GM23248 (cell line): Measurements from ENCODE around the gene SEMA4C. TPM values are rescaled to one million over a fixed set of nuclear protein-coding genes. Genes with fewer than 3 reads are reported as not detected.
"Not testable (repeated sequence)": the region's sequence is repeated elsewhere in the genome, so short reads cannot be mapped to it uniquely, and the experiment has no call there.

Experiments
- DNase-seq: peaks from one replicate; pipeline ENCODE4 v3.0.0-alpha.2; 2015
- H2AFZ ChIP-seq: fragments of 200-600 bp; sonication (generic); 2 replicates; pipeline ENCODE4 v1.6.1; 2016; ENCODE audit warnings: antibody characterized with exemption
- H3F3A ChIP-seq: fragments of 200-600 bp; sonication (generic); 2 replicates; pipeline ENCODE4 v1.6.1; 2016; ENCODE audit warnings: mild to moderate bottlenecking, antibody characterized with exemption, mixed run types; ENCODE audit not compliant: insufficient read depth
- H3K27ac ChIP-seq: fragments of 200-600 bp; sonication (generic); 2 replicates; pipeline ENCODE4 v1.5.1; 2016; ENCODE audit warnings: mild to moderate bottlenecking
- H3K27me3 ChIP-seq: fragments of 200-600 bp; sonication (generic); replicated peaks from 2 replicates; pipeline ENCODE4 v1.6.1; 2016; ENCODE audit warnings: mild to moderate bottlenecking; ENCODE audit not compliant: insufficient read depth
- H3K36me3 ChIP-seq: fragments of 200-600 bp; sonication (generic); 2 replicates; pipeline ENCODE4 v1.6.1; 2016; ENCODE audit warnings: low read depth, mild to moderate bottlenecking
- H3K4me1 ChIP-seq: fragments of 200-600 bp; sonication (generic); 2 replicates; pipeline ENCODE4 v1.6.1; 2016; ENCODE audit warnings: mild to moderate bottlenecking; ENCODE audit not compliant: insufficient read depth
- H3K4me2 ChIP-seq: fragments of 200-600 bp; sonication (generic); one replicate; pipeline ENCODE4 v1.6.1; 2016; ENCODE audit warnings: mild to moderate bottlenecking; ENCODE audit not compliant: unreplicated experiment
- H3K4me3 ChIP-seq: fragments of 200-600 bp; sonication (generic); 2 replicates; pipeline ENCODE4 v1.5.1; 2016; ENCODE audit warnings: mild to moderate bottlenecking
- H3K79me2 ChIP-seq: fragments of 200-600 bp; sonication (generic); 2 replicates; pipeline ENCODE4 v1.6.1; 2016; ENCODE audit warnings: mild to moderate bottlenecking; ENCODE audit not compliant: insufficient read depth
- H3K9ac ChIP-seq: fragments of 200-600 bp; sonication (generic); 2 replicates; pipeline ENCODE4 v1.6.1; 2016; ENCODE audit warnings: mild to moderate bottlenecking
- H3K9me2 ChIP-seq: fragments of 200-600 bp; sonication (generic); 2 replicates; pipeline ENCODE4 v1.6.1; 2016; ENCODE audit warnings: mixed run types, mild to moderate bottlenecking, moderate library complexity; ENCODE audit not compliant: insufficient read depth
- H3K9me3 ChIP-seq: fragments of 200-600 bp; sonication (generic); one replicate; pipeline ENCODE4 v1.6.1; 2017; ENCODE audit warnings: low read depth
- H4K20me1 ChIP-seq: fragments of 200-600 bp; sonication (generic); 2 replicates; pipeline ENCODE4 v1.6.0; 2016; ENCODE audit not compliant: insufficient read depth
- EZH2 ChIP-seq: fragments of 200-600 bp; sonication (generic); IDR thresholded peaks from 2 replicates; pipeline ENCODE4 v1.6.1; 2018; ENCODE audit warnings: antibody characterized with exemption, mild to moderate bottlenecking; ENCODE audit not compliant: insufficient read depth, poor library complexity, severe bottlenecking
- EZH2phosphoT487 ChIP-seq: fragments of 200-600 bp; sonication (generic); IDR thresholded peaks from 2 replicates; pipeline ENCODE4 v1.6.1; 2018; ENCODE audit warnings: antibody characterized with exemption, moderate library complexity, mild to moderate bottlenecking, low read depth; ENCODE audit not compliant: insufficient read depth
- WGBS, 2 experiments: methylation state at CpG; one replicate each; pipeline ENCODE4 v1.1.6; 2015 to 2017; ENCODE audit warnings: low lambda C conversion rate in 2 of 2, low coverage in 1 of 2; ENCODE audit errors: missing lambda C conversion rate in 2 of 2; 5-methylcytosine and 5-hydroxymethylcytosine counted together
- in situ Hi-C: fragments of 300-500 bp; cut with MboI; formaldehyde crosslinking; loops from 2 replicates; pipeline ENCODE4 v1.15.0; 2020
- polyA plus RNA-seq: library from polyadenylated mRNA; unstranded; fragments of >200 nt; fragmentation: Nextera tagmentation; extraction: Ambion mirVana; gene quantifications from 2 replicates; pipeline ENCODE4 v1.2.1, GENCODE V29; 2016
- total RNA-seq: library from RNA; depleted of rRNA; stranded (reverse); fragments of >200 nt; shearing (Covaris generic); gene quantifications from 2 replicates; pipeline ENCODE4 v1.2.3, GENCODE V29; 2014

SEMA4C gene
- total and polyA plus RNA-seq, 2 experiments from 2014 or later = 5.5 to 21.0 TPM

DNA sequence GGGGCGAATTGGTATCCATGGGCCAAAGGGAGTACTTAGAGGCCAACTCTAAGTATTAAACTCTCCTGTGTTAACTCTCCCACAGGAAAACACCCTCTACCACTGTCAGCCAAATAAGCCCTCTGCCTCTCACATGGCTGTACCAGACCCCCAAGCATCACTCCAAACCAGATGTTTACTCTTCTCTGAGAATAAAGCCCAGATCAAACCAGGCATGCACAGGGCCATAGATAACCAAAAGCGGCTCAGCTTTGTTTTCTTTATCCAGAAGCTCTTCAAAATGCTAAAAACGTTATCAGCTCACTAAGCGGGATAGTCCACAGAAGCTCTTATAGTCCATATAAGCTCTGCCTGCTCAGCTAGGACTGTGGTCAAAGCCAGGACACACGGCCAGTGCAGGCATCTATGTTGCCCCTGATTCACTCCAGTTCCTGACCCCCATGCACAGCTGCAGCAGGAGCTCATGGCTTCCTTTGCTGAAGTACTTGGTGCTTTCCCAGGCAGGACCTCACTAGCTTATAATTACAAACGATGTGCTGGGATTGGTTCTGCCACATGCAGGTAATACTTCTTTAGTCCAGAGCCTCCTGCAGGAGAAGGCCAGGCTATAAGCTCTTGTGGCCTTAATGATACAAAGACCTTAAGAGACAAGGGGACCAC, 21.0 kb upstream of the SEMA4C start:
- Histone ChIP-seq H4K20me1 (no peaks in the 10 kb centered on the region), H3K36me3 (no peaks in the 10 kb centered on the region), H3K79me2 (no peaks in the 10 kb centered on the region), H3K4me2 (no peak overlapping the region), H3K9me3 (no peaks in the 10 kb centered on the region), H2AFZ (peak overlapping the region; percentile 35; the same call in 1 of the 2 replicates), H3K27me3 (no peaks in the 10 kb centered on the region), H3K4me3 (no peak overlapping the region), H3K9ac (no peak overlapping the region), H3F3A (no peaks in the 10 kb centered on the region), H3K9me2 (no peaks in the 10 kb centered on the region), H3K4me1 (no peaks in the 10 kb centered on the region), H3K27ac (no peak overlapping the region)
- in situ Hi-C loops = no loop called here
- no peak for TF ChIP-seq EZH2phosphoT487
- TF ChIP-seq EZH2 = no peak
- DNase-seq = no peak
- WGBS, 2 experiments = 70 to 76% methylated on average over 6 of the region's 6 CpGs

DNA sequence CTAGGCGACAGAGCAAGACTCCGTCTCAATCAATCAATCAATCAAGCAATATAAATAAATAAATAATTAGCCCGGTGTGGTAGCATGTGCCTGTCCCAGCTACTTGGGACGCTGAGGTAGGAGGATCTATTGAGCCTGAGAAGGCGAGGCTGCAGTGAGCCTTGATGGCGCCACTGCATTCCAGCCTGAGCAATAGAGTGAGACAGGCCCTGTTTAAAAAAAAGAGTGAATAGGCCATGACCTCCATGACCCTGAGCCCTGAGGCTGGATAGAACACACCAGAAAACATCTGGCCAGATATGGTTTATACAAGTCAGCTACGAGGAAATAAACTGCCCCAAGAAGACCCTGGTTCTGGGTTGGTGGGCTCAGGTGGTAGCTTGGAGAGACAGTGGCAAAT, 20.4 kb upstream of the SEMA4C start:
- in situ Hi-C loops = no loop called here
- Histone ChIP-seq H4K20me1 (no peaks in the 10 kb centered on the region), H3K9me2 (no peaks in the 10 kb centered on the region), H3K4me1 (no peaks in the 10 kb centered on the region), H3K4me3 (no peak overlapping the region), H3K27ac (no peak overlapping the region), H3F3A (no peaks in the 10 kb centered on the region), H3K27me3 (no peaks in the 10 kb centered on the region), H2AFZ (no peak overlapping the region), H3K4me2 (no peak overlapping the region), H3K9ac (no peak overlapping the region), H3K36me3 (no peaks in the 10 kb centered on the region), H3K9me3 (no peaks in the 10 kb centered on the region), H3K79me2 (no peaks in the 10 kb centered on the region)
- no peak for TF ChIP-seq EZH2phosphoT487
- no peak for TF ChIP-seq EZH2
- no peak for DNase-seq
- 92 to 93% methylated on average over 7 of the region's 7 CpGs for WGBS, 2 experiments

DNA sequence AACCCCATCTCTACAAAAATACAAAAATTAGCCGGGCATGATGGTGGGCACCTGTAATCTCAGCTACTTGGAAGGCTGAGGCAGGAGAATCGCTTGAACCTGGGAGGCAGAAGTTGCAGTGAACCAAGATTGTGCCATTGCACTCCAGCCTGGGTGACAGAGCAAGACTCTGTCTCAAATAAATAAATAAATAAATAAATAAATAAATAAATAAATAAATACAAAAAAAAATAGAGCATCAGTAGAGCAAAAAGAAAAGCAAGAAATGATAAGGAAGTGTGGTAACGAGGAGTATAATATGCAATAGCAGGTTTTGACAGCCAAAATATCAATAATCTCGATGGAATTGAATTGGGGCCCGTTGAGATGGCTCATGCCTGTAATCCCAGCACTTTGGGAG, 19.6 kb upstream of the SEMA4C start:
- H3K4me1 ChIP-seq, H3K9me3 ChIP-seq, H3F3A ChIP-seq, H3K9ac ChIP-seq, H2AFZ ChIP-seq, H3K9me2 ChIP-seq, in situ Hi-C loops, H3K4me3 ChIP-seq, H3K4me2 ChIP-seq, H4K20me1 ChIP-seq, H3K79me2 ChIP-seq, H3K36me3 ChIP-seq, H3K27me3 ChIP-seq, DNase-seq, H3K27ac ChIP-seq: not testable (repeated sequence)
- 86 to 90% methylated on average over 5 of the region's 5 CpGs for WGBS, 2 experiments

DNA sequence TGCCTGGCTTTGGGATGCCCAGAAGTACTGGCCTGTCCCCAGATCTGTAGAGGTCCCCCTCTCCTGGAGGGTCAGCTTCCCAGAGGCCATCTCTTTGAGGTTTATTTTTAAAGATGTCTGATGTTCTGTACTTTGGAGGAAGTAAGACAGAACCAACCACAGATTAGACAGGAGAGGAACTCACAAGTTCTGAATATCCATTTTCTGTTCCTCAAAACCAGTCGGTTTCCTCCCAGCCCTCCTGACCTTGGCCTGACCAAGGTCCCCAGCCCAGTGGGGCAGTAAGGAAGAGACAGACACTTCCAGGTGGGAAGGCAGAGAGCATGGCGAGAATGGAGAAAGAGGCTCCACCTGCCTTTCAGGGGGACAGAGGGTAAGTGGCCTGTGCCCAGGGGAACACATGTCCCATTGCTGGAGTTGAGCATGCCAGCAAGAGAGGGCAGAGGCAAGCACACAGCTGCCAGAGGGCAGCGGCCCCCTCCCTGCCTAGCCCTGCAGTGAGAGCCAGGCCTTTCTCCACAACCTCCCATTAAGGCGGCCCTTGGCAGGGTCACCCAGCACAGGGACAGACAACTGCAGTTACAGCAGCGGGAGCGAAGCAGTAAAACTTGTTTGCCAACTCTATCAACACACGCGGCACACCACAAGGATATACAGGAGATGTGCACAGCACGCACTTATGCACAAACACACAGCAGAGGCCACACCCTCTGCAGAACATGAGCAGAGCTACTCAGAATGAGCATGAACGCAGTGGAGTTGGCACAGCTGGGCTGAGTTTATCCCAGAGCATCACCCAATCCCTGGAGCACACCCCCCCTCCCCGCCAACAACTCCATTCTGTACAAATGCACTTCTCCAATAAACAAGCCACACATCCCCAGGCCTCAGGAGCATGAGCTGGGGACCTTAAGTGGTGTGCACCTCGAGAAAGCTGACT, 18.5 kb upstream of the SEMA4C start:
- Histone ChIP-seq H2AFZ (peak overlapping the region; percentile 45; the same call in 1 of the 2 replicates), H3K4me3 (no peak overlapping the region), H3F3A (no peaks in the 10 kb centered on the region), H3K9ac (no peak overlapping the region), H3K9me3 (no peaks in the 10 kb centered on the region), H4K20me1 (no peaks in the 10 kb centered on the region), H3K4me1 (no peaks in the 10 kb centered on the region), H3K9me2 (no peaks in the 10 kb centered on the region), H3K36me3 (no peaks in the 10 kb centered on the region), H3K27me3 (no peaks in the 10 kb centered on the region), H3K27ac (no peak overlapping the region), H3K4me2 (no peak overlapping the region), H3K79me2 (no peaks in the 10 kb centered on the region)
- in situ Hi-C loops = no loop called here
- 46 to 52% methylated on average over 11 to 12 of the region's 12 CpGs for WGBS, 2 experiments
- TF ChIP-seq EZH2phosphoT487 (no peak), EZH2 (no peak)
- no peak for DNase-seq
